Stimulated activated naive CD4-positive, alpha-beta T cell (primary cell): ENCODE results near the gene VPS50.
"Not testable (repeated sequence)": the region's sequence is repeated elsewhere in the genome, so short reads cannot be mapped to it uniquely, and the experiment has no call there.

ENCODE experiments used
- DNase-seq, 6 experiments: peaks; one replicate each; lab custom pipeline; 2025; lab: John Stamatoyannopoulos, UW

VPS50 gene

GRCh38 chr7:93331706-93332105 lies 99.5 kb downstream of the VPS50 start:
- DNase-seq = no peak

GRCh38 chr7:93332172-93332571 lies 100.0 kb downstream of the VPS50 start:
- DNase-seq = no peak

GRCh38 chr7:93337052-93337451 lies 104.9 kb downstream of the VPS50 start:
- DNase-seq = no peak

- DNase-seq = not testable (repeated sequence)
Measured at GRCh38 chr7:93342178-93342577, 110.0 kb downstream of the VPS50 start.

- DNase-seq = no peak
Measured at GRCh38 chr7:93350338-93350737, 118.2 kb downstream of the VPS50 start.

- DNase-seq = no peak
Measured at GRCh38 chr7:93352881-93353280, 120.7 kb downstream of the VPS50 start.

GRCh38 chr7:93354815-93355214 lies 122.6 kb downstream of the VPS50 start:
- no peak for DNase-seq

GRCh38 chr7:93359520-93360198 lies 127.5 kb downstream of the VPS50 start:
- no peak for DNase-seq

- DNase-seq = no peak
Measured at GRCh38 chr7:93361853-93362252, 129.7 kb downstream of the VPS50 start.

- DNase-seq = no peak
Measured at GRCh38 chr7:93364806-93365205, 132.6 kb downstream of the VPS50 start.

GRCh38 chr7:93365341-93365740 lies 133.2 kb downstream of the VPS50 start:
- DNase-seq = no peak

GRCh38 chr7:93366816-93367215 lies 134.7 kb downstream of the VPS50 start:
- DNase-seq = no peak

- no peak for DNase-seq
Measured at GRCh38 chr7:93367254-93367653, 135.1 kb downstream of the VPS50 start.

GRCh38 chr7:93370937-93371336 lies 138.8 kb downstream of the VPS50 start:
- not testable (repeated sequence) for DNase-seq

- DNase-seq = no peak
Measured at GRCh38 chr7:93373537-93373936, 141.4 kb downstream of the VPS50 start.

GRCh38 chr7:93374345-93374940 lies 142.3 kb downstream of the VPS50 start:
- no peak for DNase-seq

GRCh38 chr7:93375603-93376002 lies 143.4 kb downstream of the VPS50 start:
- no peak for DNase-seq

GRCh38 chr7:93378131-93378760 lies 146.1 kb downstream of the VPS50 start:
- no peak for DNase-seq

- no peak for DNase-seq
Measured at GRCh38 chr7:93382362-93382761, 150.2 kb downstream of the VPS50 start.

GRCh38 chr7:93390660-93391059 lies 158.5 kb downstream of the VPS50 start:
- DNase-seq = no peak

- no peak for DNase-seq
Measured at GRCh38 chr7:93392984-93393383, 160.8 kb downstream of the VPS50 start.

GRCh38 chr7:93399642-93400041 lies 167.5 kb downstream of the VPS50 start:
- DNase-seq = no peak

GRCh38 chr7:93402944-93403343 lies 170.8 kb downstream of the VPS50 start:
- no peak for DNase-seq
